ENCODE measurements around the gene UPF2.
"Not testable (repeated sequence)": the region's sequence is repeated elsewhere in the genome, so short reads cannot be mapped to it uniquely, and the experiment has no call there.

UPF2 gene, protein sequence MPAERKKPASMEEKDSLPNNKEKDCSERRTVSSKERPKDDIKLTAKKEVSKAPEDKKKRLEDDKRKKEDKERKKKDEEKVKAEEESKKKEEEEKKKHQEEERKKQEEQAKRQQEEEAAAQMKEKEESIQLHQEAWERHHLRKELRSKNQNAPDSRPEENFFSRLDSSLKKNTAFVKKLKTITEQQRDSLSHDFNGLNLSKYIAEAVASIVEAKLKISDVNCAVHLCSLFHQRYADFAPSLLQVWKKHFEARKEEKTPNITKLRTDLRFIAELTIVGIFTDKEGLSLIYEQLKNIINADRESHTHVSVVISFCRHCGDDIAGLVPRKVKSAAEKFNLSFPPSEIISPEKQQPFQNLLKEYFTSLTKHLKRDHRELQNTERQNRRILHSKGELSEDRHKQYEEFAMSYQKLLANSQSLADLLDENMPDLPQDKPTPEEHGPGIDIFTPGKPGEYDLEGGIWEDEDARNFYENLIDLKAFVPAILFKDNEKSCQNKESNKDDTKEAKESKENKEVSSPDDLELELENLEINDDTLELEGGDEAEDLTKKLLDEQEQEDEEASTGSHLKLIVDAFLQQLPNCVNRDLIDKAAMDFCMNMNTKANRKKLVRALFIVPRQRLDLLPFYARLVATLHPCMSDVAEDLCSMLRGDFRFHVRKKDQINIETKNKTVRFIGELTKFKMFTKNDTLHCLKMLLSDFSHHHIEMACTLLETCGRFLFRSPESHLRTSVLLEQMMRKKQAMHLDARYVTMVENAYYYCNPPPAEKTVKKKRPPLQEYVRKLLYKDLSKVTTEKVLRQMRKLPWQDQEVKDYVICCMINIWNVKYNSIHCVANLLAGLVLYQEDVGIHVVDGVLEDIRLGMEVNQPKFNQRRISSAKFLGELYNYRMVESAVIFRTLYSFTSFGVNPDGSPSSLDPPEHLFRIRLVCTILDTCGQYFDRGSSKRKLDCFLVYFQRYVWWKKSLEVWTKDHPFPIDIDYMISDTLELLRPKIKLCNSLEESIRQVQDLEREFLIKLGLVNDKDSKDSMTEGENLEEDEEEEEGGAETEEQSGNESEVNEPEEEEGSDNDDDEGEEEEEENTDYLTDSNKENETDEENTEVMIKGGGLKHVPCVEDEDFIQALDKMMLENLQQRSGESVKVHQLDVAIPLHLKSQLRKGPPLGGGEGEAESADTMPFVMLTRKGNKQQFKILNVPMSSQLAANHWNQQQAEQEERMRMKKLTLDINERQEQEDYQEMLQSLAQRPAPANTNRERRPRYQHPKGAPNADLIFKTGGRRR

DNA sequence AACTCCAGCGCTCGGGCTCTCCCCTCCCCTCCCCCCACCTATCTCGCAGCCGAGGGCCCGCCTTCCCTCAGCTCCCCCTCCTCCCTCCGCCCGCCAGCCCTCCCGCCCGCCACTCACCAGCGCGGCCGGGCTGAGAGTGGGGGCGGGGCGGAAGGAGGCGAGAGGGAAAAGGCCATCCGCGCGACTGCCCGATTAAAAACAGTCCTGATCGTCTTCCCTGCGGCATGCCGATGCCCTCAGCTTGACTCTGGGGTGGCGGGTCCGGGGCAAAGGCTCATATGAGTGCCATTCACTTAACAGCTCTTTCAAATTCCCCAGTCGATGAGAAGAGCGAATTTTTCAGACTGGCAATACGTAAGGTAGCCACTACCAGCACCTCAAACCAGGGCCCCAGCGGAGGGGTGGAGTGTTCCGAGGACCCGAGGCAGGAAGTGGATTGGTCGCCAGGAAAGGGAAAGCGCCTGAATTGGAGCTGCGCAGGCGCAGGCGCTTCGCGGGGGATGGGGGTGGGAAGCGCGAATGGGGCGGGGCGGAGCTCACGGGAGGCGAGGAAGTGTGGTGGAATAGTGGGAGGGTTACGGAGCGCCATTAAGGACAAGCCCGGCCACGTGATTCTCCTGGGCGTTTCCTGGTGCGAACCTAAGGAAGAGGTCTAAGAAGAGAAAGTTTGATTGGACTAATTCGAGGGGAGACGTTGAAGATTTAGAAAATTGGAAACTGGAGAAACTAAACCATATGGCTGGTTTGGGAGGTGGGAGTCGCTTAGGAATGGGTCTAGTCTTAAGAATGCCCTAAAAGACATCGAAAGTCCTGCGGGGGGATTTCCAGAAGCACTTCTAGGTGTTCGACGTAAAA is at the start of gene UPF2:
Gene UPF2, minus strand, starts transcription at position 13 of the 855 bp plus-strand sequence. CDS start 7,386 bp downstream, outside the sequence.
- peak; percentile 98 for DNase-seq

DNA sequence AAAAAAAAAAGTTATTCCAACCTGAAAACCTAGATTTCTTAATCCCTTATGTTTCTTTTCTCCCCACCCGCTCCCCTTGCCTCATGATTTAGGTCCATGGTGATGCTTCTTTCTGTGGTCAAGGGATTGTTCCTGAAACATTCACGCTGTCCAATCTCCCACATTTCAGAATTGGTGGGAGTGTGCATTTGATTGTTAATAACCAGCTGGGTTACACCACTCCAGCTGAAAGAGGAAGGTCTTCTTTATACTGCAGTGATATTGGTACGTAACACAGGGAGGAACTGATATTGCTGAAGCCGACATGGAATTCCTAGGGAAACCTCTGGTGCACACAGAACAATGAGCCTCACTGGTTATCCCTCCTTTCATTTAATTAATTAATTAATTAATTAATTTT is 48.8 kb upstream of the UPF2 start:
- no peak for DNase-seq

DNA sequence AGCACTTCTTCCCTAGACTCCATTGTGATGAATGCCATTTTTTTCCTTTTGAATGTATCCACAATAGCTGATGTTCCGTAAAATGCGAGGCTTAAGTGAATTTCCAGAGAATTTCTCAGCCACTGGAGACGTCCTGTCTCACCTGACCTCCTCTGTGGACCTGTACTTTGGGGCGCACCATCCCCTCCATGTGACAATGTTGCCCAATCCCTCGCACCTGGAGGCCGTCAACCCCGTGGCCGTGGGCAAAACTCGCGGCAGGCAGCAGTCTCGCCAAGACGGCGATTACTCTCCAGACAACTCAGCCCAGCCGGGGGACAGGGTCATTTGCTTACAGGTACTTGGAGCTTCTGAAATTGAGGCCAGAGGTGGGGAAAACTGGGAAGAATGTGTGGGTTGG is 46.3 kb upstream of the UPF2 start:
- no peak for DNase-seq

DNA sequence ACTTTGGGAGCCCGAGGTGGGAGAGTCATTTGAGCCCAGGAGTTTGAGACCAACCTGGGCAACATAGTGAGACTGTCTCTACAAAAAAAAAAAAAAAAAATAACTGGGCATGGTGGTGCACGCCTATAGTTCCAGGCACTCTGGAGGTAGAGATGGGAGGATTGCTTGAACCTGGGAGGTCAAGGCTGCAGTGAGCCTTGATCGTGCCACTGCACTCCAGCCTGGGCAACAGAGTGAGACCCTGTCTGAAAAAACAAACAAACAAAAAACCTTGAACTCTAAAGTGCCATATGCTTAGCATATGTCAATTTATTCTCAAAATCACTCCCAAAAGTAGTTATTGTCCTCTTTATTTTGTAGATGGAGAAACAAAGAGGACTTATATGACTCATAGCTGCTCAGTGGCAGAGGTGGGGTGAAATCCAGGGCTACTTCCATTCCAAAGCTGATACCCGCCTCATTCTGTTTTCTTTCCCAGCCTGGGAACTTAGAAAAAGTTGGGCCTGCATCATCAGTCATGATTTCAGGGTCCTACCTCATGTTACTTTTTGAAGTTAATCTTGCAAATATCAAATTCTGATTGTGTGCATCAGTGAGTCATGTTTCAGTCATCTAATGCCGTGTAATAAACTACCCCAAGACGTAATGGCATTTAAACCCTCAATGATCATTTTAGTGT is 39.4 kb upstream of the UPF2 start:
- DNase-seq, result no peak

DNA sequence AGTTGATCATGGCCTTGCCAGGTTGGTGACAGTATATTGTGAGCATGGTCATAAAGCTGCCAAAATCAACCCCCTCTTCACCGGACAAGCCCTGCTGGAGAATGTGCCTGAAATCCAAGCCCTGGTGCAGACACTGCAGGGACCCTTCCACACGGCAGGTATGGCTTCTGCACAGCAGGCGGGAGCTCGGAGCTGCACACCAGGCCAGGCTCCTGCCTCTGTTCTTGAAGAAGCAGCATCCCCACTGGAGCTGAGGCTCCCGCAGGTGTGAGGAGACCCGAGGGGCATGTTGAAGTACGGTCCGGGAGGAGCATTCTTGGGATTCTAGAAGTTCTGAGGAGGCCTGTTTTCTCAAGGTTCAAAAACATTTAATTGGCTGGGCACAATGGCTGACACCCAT is 38.9 kb upstream of the UPF2 start:
- DNase-seq, result no peak

DNA sequence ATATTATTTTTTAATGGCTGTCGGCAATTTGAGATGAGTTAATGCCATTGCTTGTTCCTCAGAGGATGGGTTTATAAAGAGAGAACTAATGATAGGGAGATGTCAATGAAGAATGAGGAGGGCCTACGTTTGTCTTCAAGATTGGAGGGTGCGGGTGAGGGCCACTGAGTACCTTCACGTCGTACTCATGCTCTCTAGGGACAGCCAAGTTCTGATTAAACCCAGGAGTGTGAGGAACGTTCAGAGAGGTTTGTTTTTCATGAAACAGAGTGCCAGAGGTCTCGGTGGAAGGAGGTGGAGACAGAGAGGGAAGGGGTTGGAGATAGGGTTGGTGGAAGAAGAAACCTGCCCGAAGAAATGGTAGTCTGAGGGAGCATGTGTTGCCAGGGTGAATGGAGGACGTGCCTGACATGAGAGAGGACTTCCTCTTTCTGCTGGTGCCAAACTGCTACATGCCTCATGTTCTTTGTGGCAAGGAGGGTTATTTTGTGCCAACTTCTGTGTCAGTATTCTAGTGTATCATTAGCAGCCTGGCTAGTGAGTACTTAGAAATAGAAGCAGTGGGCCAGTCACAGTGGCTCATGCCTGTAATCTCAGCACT is 35.1 kb upstream of the UPF2 start:
- DNase-seq, result no peak

DNA sequence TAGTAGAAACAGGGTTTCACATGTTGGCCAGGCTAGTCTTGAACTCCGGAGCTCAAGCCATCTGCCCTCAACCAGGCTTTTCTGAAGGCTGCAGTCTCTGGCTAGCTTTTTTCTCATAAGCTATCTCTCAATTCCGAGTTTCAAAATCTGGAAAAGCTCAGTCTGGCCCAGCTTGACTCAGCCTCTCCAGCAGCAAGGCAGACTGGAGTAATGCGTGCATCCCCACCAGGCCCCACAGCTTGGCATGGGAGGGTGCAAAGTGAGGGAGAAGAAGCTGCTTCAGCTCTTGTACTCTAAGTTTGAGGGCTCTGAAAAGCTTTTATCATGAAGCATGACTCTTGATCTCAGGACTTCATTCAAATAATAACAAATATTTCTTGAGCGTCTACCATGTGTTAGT is 30.9 kb upstream of the UPF2 start:
- no peak for DNase-seq

DNA sequence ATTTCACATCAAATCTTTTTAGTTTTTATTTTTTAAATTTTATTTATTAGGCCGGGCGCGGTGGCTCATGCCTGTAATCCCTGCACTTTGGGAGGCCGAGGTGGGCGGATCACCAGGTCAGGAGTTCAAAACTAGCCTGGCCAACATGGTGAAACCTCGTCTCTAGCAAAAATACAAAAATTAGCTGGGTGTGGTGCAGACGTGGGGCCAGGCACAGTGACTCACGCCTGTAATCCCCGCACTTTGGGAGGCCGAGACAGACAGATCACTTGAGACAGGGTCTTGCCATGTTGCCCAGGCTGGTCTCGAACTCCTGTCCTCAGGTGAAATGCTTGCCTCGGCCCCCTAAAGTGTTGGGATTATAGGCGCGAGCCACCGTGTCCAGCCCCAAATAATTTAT is 28.8 kb upstream of the UPF2 start:
- not testable (repeated sequence) for DNase-seq

DNA sequence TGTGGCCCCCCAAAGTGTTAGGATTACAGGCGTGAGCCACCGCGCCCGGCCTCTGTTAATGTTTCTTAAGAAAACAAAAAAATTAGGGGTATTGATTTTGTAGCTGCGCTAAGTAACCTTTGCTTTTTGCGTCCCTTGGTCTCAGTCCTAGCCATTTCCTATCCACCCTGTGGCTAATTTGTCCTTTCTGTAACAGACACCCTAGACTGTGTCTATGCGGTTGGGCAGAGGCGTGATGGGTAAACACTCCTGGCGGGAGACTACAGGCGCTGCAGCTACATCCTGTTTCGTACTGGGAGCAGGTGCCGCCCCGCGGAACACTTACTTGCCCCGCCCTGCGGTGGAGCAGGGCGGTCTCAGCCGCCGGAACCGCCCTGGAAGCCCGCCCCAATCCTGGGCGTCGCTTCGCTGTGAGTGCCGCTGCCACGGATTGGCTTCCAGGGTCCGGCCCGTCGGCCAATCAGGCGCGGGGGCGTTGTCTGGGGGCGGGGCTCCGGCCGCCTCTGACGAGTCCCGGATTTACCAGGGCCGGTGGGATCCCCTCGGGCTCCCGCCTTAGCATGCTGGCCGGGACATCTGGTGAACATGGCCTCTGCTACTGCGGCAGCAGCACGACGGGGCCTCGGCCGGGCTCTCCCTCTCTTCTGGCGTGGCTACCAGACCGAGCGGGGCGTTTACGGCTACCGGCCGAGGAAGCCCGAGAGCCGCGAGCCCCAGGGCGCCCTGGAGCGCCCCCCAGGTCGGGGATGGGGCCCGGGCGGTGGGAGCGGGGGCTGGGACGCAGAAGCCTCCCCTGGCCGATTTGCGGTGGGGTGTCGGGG is 26.1 kb upstream of the UPF2 start, which contains the start of gene DHTKD1:
Gene DHTKD1, plus strand, starts transcription at position 506 of the 821 bp plus-strand sequence. Its CDS starts 80 bp downstream, at position 586.
- DNase-seq, result peak; percentile 99

DNA sequence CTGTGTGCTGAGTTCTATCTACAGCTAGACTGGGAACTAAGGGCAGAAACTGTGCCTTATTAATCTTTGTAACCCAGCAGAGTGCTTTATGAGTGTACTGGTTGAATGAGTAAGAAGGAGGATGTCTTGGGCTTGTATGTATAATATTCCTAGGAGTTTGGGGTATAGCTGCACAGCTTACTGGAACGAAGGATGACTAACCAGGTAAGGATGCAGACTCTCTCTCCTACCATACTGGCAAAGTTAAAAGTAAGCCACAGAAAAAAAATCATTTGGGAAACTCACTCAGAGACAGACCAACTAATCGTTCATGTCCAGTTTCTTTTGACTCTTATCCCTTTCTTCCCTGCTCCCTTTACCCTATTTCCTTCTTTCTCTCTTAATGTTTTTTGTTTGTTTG is 24.7 kb upstream of the UPF2 start:
- no peak for DNase-seq

DNA sequence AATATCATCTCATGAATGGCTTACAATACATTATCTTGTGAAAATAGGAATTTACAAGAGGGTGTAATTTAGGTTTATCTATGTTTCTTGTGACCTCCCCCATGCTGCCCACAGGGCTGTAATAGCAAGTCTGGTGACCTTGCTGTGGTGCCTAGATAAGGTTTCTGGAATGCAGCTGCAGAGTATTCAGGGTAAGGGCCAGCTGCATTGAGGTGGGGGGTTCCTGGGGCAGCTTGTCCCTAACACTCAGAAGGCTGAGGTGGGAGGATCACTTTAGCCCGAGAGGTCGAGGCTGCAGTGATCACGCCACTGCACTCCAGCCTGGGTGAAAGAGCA is 20.8 kb upstream of the UPF2 start:
- no peak for DNase-seq

DNA sequence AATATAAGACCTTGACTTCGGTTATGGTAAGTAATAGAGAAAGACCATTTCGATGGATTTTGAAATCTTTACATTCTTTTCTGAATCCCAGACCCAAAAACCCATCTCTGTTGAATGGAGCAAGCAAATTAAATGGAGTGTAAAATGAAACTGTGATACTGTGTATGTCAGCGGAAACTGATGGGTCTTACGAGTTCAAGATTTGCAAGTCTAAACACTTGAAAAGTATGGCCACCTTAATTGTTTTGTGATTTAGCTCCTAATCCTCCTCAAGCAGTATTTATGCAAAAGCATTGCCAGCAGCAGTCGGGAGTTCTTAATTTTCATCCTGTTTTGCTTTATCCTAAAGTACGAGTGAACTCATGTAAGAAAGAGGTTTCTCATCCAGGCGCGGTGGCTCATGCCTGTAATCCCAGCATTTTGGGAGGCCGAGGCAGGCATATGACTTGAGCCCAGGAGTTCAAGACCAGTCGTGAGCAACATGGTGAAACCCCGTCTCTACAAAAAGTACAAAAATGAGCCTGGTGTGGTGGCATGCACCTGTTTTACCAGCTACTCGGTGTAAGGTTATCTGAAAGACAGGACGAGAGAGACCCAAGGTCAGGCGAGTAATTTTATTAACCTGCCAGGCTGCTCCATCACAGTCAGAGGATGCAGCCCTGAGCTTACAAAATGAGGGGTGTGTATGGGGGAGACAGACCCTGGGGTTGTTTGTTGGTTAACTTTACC is 20.3 kb upstream of the UPF2 start:
- DNase-seq, result no peak

DNA sequence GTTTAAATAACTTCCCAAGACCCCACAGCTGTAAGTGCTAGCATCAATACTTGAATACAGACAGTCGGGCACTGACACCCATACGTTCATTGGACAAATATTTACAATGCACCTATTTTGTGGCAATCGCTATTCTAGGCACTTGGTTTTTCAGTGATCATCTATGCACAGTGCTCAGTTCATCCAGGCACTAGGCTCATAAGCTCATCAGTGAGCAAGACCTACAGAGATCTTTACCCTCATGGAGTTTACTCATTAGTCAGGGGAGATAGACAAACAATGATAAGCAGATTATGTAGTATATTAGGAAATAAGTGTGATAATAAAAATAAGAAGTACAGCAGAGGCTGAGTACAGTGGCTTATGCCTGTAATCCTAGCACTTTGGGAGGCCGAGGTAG is 18.5 kb upstream of the UPF2 start:
- DNase-seq, result no peak

DNA sequence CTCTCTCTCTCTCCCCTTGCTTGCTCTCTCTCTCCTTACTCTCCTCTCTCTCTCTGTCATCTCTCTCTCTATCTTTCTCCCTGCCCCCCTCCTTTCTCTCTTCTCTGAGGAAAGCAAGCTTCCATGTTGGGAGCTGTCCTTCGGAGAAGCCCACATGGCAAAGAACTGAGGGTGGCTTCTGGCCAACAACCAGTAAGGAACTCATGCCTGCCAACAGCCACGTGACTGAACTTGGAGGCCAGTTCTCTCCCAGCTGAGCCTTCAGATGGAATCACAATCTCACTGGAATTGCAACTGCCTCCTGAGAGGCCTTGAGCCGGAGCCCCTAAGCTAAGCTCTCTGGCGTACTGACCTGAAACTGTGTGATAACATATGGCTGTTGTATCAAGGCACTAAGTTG is 14.1 kb upstream of the UPF2 start:
- DNase-seq, result no peak

DNA sequence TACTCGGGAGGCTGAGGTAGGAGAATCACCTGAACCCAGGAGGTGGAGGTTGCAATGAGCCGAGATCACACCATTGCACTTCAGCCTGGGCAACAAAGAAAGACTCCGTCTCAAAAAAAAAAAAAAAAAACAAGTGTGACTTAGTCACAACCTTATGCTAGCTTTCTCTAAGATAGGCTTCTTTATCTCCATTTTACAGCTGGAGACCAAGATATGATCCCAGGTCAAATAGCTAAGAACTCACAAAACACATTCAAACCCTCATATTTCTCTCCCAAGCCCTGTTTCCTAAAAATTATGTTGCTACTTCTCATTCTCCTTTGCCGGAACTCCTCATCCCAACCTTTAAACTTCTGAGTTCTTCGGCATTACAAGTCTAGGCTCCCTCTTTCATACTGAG is 13.1 kb upstream of the UPF2 start:
- DNase-seq, result no peak

DNA sequence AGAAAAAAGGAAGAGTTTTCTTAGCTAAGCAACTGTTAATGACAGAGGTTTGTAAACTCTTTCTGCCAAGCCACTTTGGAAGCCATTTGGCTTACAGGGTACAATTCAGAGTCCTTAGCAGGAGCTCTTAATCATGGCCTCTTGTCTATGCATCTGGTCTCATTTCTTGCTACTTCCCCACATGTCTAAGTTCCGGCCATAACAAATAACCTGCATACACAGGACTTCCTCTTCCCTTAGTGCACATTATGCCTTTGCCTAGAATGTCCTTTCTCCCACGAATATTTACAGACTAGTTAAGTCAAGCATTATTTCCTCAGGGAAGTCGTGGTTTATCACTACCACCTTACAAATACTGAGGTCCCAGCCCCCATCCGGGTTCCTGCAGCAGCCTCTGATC is 8.6 kb upstream of the UPF2 start:
- DNase-seq, result no peak

DNA sequence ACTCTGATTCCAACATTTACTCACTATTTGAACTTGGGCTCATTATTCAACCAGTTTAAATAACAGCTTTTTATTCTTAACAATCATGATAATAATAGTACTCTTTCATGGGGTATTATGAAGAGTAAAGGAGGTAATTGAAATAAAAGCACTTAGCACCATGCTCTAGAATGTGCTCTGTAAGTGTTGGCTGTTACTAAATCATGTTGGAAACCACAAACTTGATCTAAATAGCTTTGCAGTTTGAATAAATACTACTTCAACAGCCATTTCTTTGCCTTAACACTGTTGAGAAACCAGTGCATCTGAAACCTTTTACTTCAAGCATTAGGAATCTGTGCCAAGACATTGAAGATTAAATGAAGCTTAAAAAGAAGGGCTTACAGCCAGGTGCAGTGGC is 7.9 kb upstream of the UPF2 start:
- no peak for DNase-seq

DNA sequence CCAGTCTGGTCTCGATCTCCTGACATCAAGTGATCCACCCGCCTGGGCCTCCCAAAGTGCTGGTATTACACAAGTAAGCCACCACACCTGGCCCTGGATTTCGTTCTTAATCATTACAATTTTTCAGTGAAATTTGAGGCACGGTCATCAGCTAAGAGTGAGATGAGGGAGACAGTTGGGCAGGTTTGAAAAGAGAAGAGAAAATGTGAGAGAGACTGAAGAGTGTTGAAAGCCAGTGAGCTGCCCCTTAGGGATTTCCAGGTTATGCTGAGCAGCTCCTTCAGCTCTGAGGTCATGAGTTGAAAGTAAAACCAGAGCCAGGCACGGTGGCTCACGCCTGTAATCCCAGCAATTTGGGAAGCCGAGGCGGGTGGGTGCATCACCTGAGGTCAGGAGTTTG is 5.9 kb upstream of the UPF2 start:
- no peak for DNase-seq

DNA sequence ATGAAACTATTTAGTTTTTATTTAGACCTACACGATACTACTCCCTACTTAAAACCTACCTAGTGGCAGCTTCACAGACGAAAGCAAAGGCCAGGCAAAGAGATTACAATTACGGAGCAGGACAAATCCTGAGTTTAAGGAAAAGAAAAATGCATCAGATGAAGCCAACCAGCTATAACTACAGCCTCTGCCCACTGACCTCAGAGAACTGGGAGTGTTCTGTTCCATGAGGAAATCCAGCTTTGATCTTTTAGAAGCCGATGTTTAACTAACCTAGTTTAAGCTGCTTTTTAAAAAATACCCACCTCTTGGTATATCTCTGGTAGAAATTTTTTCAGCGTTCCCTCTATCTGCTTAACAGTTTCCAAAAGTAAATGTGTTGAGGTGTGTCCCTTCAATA is 3.0 kb upstream of the UPF2 start:
- DNase-seq, result no peak

DNA sequence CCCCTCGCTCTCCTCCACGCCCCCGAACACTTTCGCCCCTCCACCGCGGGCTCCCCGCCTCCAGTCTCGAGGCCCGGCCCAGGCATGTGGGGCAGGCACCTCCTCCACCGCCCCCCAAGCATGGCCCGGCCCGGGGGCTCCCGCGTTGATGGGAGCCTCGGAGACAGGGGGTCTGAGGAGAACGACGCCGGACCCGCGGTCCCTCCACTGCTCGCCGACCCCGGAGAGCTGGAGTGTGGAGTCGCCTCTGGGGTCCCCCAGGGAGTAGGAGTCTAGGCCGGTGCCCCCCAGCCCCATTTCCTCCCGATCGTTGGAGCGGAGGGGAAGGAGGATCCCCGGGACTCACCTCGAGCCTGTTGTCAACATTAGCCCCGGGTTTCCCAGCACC is 206 bp downstream of the UPF2 start:
- peak; percentile 53 for DNase-seq

Measured in CD4-positive, alpha-beta T cell treated with Interleukin-17A for 4 hours (primary cell).